ENCODE measurements around the gene PDGFC. TPM values are rescaled to one million over a fixed set of nuclear protein-coding genes. Genes with fewer than 3 reads are reported as not detected.

Gene PDGFC, protein sequence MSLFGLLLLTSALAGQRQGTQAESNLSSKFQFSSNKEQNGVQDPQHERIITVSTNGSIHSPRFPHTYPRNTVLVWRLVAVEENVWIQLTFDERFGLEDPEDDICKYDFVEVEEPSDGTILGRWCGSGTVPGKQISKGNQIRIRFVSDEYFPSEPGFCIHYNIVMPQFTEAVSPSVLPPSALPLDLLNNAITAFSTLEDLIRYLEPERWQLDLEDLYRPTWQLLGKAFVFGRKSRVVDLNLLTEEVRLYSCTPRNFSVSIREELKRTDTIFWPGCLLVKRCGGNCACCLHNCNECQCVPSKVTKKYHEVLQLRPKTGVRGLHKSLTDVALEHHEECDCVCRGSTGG
- total RNA-seq (2022; extraction: Qiagen RNA extraction) = 2.5 to 3.5 TPM (median 3.1 TPM) in 5 replicates

GRCh38 chr4:156971676-156972378 lies at the start of gene PDGFC:
Gene PDGFC, minus strand, starts transcription at chr4:156971799. Its CDS starts 896 bp downstream, at chr4:156970903.

Other genes starting within 250 kb of the PDGFC start
- gene GLRB, start 104.4 kb upstream of the PDGFC start, total RNA-seq (2022; extraction: Qiagen RNA extraction) = 0.61 to 1.5 TPM (median 1.2 TPM) in 5 replicates
- not detected in 5 replicates for gene GRIA2, start 248.9 kb upstream of the PDGFC start, total RNA-seq (2022; extraction: Qiagen RNA extraction)

Measured in A549 treated with CORT108297 at 1 μM for 4 hours (cell line).